GM19395 (cell line): ENCODE results near the gene KCNMB3.
"Not testable (repeated sequence)": the region's sequence is repeated elsewhere in the genome, so short reads cannot be mapped to it uniquely, and the experiment has no call there.

ENCODE experiments used
- ATAC-seq: cut with Tn5 transposase; IDR thresholded peaks from one replicate; pipeline ENCODE4 v1.9.1; 2021; ENCODE audit warnings: mild to moderate bottlenecking, moderate library complexity; ENCODE audit not compliant: unreplicated experiment

The KCNMB3 gene, protein sequence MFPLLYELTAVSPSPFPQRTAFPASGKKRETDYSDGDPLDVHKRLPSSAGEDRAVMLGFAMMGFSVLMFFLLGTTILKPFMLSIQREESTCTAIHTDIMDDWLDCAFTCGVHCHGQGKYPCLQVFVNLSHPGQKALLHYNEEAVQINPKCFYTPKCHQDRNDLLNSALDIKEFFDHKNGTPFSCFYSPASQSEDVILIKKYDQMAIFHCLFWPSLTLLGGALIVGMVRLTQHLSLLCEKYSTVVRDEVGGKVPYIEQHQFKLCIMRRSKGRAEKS

DNA sequence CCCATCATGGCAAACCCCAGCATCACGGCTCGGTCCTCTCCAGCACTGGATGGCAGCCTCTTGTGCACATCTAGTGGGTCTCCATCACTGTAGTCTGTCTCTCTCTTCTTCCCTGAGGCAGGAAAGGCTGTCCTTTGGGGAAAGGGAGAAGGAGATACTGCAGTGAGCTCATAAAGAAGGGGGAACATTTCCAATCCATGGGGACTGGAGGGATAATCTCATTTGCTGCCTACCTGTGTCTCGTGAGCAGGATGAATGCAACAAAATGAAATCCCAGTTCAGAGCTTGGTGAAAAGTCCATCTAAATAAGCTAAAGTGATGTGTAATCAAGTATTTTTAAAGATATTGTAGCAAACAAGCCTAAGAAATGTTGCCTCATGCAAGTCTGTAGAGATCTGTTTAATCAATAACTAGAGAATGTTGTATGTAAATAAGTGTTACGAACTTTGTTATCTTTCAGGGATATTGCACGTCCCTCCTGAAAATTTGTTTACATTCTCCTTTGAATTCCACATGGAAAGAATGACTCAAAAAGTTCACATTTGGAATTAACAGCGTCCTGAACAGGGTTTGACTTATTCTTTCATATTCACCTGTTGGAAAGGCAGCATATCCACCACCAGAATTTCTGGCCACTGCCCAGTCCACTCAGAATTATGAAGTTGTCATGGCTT lies at the start of gene KCNMB3:
TSS of gene KCNMB3 (minus strand) at position 312 of the 674 bp plus-strand sequence. CDS start at position 188, 124 bp downstream.
- ATAC-seq = no peak

DNA sequence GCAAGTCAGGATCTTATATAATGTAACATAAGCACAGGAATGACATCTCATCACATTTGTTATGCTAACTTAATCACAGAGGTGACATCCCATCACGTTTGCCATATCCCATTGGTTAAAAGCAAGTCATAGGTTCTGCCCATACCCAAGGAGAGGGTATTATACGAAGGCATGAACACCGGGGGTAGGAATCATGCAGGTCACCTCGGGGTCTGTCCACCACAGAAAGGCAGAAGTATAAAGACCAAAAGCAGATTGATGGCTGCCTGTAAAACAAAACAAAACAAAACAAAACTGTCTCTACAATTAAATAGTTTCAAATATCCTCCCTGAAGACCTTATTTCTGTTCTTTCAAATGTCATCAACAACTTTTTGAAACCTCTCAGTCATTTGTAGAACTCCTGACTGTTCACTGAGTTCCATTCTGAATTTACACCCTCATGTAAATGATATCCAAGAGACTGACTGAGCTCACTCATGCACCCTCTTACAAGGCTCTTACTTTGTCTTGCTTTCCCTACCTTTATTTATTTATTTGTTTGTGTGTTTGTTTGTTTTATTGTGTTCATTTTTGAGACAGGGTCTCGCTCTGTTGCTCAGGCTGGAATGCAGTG lies 49.2 kb upstream of the KCNMB3 start:
- ATAC-seq = peak; percentile 78

DNA sequence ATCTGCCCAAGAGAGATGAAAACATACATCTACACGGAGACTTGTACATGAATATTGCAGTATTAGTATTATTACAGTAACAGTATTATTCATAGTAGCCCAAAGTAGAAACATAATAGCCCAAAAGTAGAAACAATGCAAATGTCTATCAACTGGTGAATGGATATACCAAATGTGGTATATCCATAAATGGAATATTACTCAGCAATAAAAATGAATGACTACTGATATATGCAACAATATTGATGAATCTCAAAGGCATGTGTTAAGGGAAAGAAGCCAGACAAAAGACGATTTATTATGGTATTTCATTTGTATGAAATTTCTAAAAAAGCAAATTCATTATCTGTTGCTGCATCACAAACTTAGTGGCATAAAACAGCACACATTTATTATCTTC lies 48.4 kb upstream of the KCNMB3 start:
- no peak for ATAC-seq

DNA sequence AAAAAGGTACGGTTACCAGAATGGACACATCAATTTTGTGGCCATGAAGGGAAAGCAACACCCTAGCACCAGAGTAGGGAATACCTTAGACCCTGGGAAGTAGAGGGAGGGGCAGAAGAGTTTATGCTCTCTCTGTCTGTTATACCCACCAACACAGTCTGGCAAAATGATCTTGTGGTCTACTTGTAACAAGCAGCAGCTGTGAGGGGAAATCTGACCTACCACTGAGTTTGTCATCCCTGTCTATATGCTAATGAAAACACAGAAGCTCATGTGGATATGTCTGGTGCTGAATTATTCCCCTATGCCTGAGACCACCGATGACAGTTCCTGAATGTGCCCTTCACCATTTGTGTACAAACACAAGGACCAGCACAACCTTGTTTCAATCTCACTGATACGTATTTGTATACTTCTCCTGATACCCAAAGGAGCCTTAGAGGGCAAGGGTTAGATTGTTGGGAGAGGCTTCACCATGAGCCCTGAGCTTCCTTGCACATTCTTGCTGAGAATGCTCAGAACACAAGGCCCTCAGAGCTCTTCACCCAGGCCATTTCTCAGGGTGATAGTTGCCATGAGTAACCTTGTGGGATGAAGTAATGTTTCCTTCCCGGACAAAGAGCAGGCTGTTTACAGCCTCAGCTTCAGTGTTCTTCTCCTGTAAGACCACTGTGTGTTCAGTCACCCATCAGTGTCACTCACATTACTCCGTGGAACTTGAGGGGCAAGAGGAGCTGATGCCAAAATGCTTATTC lies 47.2 kb upstream of the KCNMB3 start:
- no peak for ATAC-seq

DNA sequence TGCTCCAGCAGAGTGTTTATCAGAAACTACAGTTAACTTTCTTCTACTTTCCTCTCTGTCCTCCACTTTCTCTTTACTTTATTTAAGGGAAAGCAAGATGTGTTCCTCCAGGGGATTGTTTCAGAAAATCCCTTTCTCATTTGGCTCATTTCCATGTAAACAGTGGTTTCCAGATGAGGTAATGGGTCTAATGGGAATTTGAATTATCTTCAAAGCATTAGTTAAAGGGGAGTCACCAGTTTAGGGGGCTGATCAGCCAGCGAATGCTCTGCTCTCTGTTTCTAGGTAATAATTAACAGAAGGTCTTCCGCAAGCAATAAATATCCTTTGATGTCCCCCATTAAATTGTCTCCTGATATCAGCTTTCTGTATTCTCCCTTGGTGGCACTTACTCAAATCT lies 41.5 kb upstream of the KCNMB3 start:
- no peak for ATAC-seq

DNA sequence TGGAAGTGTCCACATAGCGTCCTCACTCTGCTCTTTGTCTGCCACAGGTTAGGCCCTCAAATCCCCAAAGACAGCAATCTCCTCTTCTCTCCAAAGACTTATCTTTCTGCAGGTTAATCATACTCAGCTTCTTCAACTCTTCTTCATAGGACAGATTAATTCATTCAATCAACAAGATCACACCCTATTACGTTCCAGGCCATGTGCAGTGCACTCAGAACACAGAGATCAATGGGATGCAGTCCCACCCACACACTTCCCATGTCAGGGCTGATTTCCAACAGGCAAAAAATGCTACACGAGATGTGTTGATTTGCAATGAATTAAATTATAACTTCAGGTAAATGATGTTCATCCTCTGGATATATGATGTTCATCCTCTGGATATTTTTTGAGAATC lies 38.4 kb upstream of the KCNMB3 start:
- no peak for ATAC-seq

DNA sequence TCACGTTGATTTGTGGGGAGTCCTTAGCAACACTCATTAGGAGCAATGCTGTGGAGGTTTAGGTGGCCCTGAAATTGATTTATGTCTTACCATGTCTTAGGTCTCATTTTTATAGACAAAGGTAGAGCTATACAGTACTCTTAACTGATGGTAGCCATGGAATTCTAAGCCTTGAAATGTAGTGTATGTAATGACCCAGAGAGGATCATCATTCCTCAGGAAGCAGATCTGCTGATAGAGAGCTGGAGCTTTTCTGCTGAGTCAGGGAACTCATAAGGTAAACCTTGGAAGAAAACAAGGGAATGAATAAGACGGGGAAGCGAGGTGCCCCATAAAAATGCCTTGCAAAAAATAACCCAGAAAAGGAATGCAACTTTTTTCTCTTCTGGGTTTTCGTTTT lies 37.9 kb upstream of the KCNMB3 start:
- ATAC-seq = no peak

DNA sequence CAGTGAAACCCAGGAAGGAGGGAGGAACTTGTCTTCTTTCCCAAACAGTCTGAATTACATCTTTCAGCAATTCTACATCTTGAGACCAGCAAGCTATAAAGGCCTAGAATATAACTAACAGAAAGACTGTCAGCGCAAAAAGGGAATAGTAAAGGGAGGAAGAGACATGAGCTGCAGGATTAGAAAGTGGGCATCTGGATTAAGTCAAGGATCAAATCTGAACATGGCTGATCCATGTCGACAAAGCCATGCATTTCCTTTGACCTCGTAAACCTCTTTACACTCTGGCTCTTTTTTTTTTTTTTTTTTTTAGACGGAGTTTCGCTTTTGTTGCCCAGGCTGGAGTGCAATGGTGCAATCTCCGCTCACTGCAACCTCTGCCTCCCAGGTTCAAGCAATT lies 35.4 kb upstream of the KCNMB3 start:
- ATAC-seq = no peak

DNA sequence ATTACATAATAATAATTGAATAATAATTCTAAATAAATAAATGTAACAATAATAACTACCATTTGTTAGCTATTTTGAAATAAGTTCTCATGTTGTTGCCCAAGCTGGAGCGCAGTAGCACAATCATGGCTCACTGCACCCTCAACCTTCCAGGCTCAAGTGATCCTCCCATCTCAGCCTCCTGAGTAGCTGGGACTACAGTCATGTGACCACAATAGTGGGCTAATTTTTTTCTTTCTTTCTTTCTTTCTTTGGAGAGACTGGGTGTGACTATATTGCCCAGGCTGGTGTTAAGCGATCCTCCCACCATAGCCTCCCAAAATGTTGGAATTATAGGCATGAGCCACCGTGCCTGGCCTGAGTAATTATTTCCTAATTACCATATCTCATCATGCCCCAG lies 30.9 kb upstream of the KCNMB3 start:
- ATAC-seq = no peak

DNA sequence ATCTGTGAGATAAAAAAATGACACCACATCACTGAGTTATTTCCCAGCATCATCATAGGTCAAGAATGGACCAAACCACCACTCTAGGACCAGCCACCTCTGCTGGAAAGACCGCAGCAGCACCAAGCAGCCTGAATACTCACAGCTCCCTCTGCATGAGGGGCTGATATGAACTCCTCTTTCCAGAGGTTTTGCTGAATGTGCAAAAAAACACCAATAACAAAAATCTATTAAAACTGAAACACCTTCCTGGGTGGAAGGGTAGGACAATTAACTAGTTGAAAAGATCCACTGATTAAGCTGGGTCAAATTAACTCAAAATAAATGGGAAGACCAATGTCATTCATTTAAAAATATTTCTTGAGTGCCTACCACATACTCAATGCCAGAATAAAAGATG lies 28.9 kb upstream of the KCNMB3 start:
- ATAC-seq = no peak

DNA sequence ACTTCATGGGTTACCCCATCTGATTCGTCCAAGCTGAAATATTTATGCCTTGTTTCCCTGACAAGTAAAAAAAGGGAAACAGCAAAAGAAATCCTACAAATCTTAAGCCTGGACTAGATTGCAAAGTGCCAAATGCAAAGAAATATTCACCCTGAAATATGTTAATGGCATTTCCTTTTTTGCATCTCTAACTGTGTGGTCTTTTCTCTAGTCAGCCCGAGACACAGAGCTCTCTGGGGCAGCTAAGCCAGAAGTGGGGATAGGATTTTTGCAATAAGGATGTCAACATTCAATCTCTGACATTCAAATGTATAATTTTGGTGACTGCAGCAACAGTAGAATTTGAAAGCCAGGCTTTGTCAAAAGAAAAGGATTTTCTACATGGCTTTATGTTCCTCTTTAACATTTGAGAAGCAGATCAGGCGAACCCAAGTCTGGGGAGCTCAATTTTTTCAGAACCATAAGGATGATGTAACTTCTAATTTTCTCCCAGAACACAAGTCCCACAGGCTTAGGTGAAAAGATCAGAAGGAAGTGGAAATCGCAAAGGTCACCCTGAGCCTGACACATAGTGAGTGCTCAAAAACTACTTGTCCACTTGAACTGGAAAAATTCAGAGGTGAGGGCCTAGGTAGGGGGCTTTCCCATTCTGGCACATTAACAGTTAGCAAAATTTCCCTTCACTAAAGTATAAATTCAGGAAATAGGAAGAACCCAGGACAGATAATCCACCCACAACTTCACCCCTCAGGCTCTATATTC lies 28.2 kb upstream of the KCNMB3 start:
- no peak for ATAC-seq

DNA sequence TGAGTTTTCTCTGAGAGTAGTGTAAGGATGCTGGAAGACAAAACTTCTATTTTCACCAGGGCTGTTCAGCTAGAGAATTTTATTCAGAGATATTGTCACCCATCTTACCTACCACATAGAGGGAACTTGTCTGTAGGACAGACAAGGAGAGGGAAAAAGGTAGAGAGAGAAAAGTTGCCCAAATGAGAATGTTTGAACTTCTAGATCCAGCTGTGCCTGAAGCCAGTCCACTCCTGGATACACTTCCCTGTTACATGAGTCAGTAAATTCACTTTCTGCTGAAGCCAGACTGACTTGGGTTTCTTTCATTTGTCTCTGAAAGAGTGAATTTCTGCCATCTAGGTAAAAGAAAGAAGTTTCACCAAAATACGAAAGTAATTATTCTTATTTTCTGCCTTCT lies 27.2 kb upstream of the KCNMB3 start:
- no peak for ATAC-seq

DNA sequence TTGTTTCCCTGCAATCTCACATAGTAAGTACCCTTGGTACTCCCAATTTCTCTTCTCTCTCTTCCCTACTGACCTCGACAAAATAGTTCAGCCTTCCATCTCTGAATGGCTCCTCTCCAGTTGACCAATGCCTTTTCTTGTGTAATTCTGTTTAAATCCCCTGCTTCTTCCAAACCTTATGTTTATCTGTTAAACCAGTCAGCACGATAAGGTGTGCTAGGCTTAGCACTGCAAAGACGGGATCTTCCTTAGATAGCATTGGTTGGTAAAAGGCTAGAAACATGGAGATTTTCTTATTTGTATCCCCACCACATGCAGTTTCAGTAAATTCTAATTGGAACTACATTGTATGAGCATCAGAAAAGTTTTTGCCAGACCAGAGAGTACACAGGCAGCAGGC lies 25.8 kb upstream of the KCNMB3 start:
- ATAC-seq = no peak

DNA sequence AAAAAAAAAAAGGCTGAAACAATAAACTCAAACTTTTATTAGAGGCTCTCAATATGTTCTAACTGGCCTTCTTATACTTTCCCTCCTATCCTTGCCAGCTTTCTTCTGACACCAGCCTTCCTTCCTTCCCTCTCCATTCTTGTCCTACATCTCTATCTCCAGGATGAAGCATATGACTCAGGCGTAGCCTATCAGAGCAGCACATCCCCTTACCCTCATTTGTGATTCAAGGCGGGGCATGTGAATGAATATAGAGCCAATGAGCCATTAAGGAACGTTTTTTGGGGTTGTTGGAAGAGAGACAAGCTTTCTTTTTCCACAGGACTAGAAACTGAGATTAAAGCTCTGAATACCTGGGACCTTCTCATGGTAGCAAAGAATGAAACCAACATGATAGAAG lies 25.1 kb upstream of the KCNMB3 start:
- no peak for ATAC-seq

DNA sequence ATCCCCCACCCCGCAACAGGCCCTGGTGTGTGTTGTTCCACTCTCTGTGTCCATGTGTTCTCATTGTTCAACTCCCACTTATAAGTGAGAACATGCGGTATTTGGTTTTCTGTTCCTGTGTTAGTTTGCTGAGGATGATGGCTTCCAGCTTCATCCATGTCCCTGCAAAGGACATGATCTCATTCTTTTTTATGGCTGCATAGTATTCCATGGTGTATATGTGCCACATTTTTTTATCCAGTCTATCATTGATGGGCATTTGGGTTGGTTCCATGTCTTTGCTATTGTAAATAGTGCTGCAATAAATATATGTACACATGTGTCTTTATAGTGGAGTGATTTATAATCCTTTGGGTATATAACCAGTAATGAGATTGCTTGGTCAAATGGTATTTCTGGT lies 23.5 kb upstream of the KCNMB3 start:
- ATAC-seq = not testable (repeated sequence)

DNA sequence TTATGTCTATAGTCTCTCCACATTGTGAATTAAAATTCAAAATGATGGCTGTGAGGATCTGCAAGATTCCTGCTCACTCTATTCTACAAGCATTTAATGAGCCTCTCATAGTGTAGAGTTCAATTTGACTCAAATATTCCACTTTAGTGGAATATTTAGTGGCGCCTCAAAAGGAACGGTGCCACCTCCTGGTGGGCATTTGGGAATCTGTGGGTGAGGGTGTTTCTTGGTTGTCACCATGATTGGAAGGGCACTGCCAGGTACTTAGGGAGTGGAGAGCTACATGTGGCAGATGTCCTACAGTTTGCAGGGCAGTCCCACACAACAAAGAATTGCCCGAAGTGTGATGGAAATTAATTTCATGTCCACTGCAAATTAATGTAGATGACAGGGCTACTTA lies 21.5 kb upstream of the KCNMB3 start:
- ATAC-seq = no peak

DNA sequence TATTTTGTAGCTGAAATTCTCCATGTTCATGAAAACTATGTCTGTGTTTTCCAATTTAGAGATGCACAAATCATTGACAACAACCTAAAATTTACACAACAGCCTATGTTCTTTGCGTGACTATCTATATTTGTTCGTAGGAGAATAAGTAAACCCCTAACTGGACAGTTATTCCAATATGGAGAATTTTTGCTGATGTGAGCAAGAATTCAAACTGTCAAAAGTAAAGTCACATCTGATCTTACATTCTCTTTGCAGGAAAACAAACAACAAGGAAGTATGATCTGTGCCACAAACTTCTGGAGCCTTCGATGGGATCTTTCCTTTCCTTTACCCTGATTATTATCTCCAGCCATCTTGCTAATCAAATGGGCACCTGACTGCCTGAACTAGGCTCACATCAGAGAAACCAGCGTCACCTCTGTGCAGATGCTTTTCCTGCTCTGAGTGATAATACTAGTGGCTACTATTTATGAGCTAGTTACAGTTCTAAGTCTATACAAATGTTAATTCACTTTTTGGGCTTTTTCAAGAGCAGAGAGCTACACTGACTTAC lies 18.3 kb upstream of the KCNMB3 start:
- no peak for ATAC-seq

DNA sequence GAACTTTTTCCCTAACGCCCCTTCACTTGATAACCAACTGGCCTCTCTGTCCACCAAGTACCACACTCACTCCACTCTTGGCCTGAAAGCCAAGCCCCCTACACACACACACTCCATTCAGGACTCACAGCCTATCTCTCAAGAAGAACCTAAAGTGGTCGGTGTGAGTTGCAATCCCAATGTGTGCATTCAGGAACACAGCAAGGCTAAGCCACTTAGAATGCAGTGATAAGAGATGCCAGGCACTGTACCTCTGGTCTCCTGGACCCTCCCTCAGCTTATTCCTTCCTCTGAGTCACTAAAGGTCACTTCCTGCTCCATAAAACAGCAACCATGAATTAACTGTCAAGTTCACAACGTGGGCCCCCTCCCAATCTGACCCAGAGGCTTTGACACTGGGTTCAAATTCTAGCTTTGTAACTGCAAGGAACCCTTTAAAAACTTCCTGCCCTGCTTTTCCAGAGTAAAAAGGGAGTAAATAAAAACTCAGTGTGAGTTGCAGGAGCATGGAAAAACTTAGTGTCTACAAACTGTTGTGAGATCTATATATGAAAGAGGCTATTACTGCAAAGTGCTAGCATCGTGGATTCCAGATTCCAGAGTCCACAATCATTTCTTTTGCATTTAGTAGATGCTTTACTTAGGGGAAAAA lies 17.6 kb upstream of the KCNMB3 start:
- ATAC-seq = no peak

DNA sequence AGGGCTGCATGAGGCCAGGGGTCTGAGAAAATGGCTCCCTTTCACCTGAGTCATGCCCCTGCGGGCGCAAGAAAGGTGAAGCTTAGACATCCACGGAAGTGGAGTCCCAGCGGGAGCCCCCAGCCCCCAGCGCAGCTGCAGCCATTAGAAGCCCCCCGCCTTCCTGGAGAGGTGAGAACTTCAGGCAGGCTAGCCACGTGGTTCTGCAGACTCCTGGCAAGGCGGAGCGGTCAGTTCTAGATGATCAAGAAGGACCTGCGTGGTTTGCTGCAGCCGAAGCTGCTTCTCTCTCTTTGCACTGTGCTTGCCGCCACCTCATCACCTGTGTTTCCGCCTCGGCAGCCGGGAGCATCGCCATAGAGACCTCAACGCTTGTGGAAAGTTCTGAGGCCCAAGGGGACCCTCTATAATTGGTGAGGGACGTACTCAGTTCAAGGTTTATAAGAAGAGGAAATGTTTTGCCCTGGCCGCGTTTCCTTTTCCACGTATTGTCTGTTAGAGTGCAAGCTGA lies 15.8 kb upstream of the KCNMB3 start:
- no peak for ATAC-seq

DNA sequence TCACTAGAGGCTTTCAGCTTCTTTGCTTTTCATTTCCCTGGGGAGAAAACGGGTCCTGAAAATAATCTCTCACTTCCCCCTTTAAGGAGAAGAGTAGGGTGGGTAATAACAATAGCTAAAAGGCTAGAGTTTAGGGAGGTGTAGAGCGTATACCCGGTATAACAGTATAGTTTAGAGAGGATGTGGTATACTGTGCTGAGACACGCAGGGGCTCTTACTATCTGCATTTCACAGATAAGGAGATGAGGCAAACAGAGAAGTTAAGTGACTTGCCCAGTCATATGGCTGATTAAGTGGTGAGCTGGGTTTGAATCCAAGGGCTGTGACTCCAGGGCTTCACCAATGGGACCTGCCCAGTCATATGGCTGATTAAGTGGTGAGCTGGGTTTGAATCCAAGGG lies 15.0 kb upstream of the KCNMB3 start:
- peak; percentile 52 for ATAC-seq
